Suprapubic skin (tissue), 4 donors: ENCODE data around the gene LSM5. TPM values are rescaled to one million over a fixed set of nuclear protein-coding genes. Genes with fewer than 3 reads are reported as not detected.
A peak's percentile ranks its signal among the peaks of the same experiment; 100 is the strongest.

ENCODE experiments used
- DNase-seq, 2 donors: peaks; one replicate each; pipeline ENCODE4 v3.0.0-alpha.2; 2019; ENCODE audit warnings: low spot score in 2 of 2
- H3K27ac ChIP-seq: fragments of 200-600 bp; sonication (generic); one replicate; pipeline ENCODE4 v1.5.1; 2019
- H3K27me3 ChIP-seq: fragments of 200-600 bp; sonication (generic); one replicate; pipeline ENCODE4 v1.5.1; 2019
- H3K36me3 ChIP-seq: fragments of 200-600 bp; sonication (generic); one replicate; pipeline ENCODE4 v1.5.1; 2019
- H3K4me1 ChIP-seq: fragments of 200-600 bp; sonication (generic); one replicate; pipeline ENCODE4 v1.5.1; 2019
- H3K4me3 ChIP-seq: fragments of 200-600 bp; sonication (generic); one replicate; pipeline ENCODE4 v1.5.1; 2019; ENCODE audit warnings: mild to moderate bottlenecking
- H3K9me3 ChIP-seq: fragments of 200-600 bp; sonication (generic); one replicate; pipeline ENCODE4 v1.5.1; 2019
- CTCF ChIP-seq, 2 donors: fragments of 200-600 bp in 1 of 2; fragments of 450-650 bp in 1 of 2; sonication (generic) in 1 of 2; IDR thresholded peaks; one replicate each; pipeline ENCODE4 v1.5.1; 2016 to 2019; ENCODE audit warnings: antibody characterized with exemption in 2 of 2, mild to moderate bottlenecking in 1 of 2, moderate library complexity in 1 of 2
- EP300 ChIP-seq: sonication (generic); formaldehyde crosslinking; IDR thresholded peaks from one replicate; pipeline ENCODE4 v1.6.1; 2017; ENCODE audit warnings: antibody characterized with exemption
- POLR2A ChIP-seq, 2 donors: fragments of 450-650 bp; IDR thresholded peaks; one replicate each; pipeline ENCODE4 v1.6.1; 2017; ENCODE audit warnings: antibody characterized with exemption in 2 of 2, mild to moderate bottlenecking in 2 of 2, moderate library complexity in 2 of 2
- POLR2AphosphoS5 ChIP-seq, 3 donors: sonication (generic); formaldehyde crosslinking; IDR thresholded peaks; one replicate each; pipeline ENCODE4 v1.6.1; 2017; ENCODE audit warnings: antibody characterized with exemption in 3 of 3
- WGBS: methylation state at CpG from one replicate; pipeline ENCODE4 v1.1.5; 2018; 5-methylcytosine and 5-hydroxymethylcytosine counted together
- total RNA-seq, 4 donors: library from RNA; depleted of rRNA; stranded (reverse); fragments of >200 nt; gene quantifications; one replicate each; pipeline ENCODE4 v1.1.0, GENCODE V29; 2016

LSM5 gene
- total RNA-seq, 4 donors from 2014 or later = 13.4 to 18.9 (median 13.9) TPM

DNA sequence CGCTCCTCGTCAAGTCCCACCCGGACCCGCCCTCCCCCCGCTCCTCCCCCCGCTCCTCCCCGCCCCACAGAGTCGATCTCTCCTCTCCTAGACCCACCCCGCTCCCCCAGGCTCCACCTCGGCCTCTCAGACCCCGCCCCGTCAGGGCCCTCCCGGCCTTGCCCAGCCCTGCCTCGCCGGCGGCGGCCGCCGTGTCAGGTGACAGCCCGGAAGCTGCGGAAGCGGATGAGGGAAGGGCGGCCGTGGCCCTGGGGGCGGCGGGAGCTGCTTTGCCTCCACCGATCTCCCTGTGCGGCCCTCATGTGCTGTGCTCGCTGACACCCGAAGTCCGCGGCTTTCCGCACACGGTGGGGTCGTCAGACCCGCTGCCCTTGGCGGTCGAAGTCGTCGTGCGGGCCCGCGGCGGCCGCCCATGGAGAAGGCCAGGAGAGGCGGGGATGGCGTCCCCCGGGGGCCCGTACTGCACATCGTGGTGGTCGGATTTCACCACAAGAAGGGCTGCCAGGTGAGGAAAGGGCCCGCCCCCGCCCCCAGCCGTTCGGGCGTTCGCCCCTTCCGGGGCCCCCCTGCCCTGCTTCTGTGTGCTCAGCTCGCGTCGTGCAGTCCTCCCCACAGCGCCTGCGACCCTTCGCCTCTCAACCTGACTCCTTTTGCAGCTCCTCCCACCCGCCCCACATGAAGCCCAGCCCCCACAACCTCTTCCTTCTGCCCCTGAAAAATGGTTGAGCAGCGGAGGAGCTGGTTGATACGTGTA, 5.3 kb upstream of the LSM5 start, which contains the start of gene AVL9:
TSS of gene AVL9 (plus strand) at position 192 of the 754 bp plus-strand sequence. CDS start at position 413, 221 bp downstream.
- no peak for TF ChIP-seq EP300
- no peak for TF ChIP-seq CTCF (IDR thresholded peaks at IDR 0.05)
- TF ChIP-seq POLR2AphosphoS5 (IDR thresholded peaks at IDR 0.05) = peak; percentile 72 to 94 (median 92)
- TF ChIP-seq POLR2A (IDR thresholded peaks at IDR 0.05) = peak in 1 of 2 donors; percentile 88
- no peaks in the 10 kb centered on the region for H3K36me3 ChIP-seq
- no peaks in the 10 kb centered on the region for H3K27me3 ChIP-seq
- peak; percentile 98 for DNase-seq
- WGBS = 0% methylated on average over 14 of the region's 67 CpGs
- H3K27ac ChIP-seq = peak within 1 kb of the TSS; percentile 96
- H3K9me3 ChIP-seq = no peaks in the 10 kb centered on the region
- peak within 1 kb of the TSS; percentile 82 for H3K4me3 ChIP-seq
- peaks cover 27% of the 10 kb centered on the region for H3K4me1 ChIP-seq

- Histone ChIP-seq H3K9me3 (no peaks in the 10 kb centered on the region), H3K4me3 (peak overlapping the region; percentile 82), H3K4me1 (peaks cover 26% of the 10 kb centered on the region), H3K27ac (peak overlapping the region; percentile 96), H3K36me3 (no peaks in the 10 kb centered on the region), H3K27me3 (no peaks in the 10 kb centered on the region)
- TF ChIP-seq POLR2AphosphoS5 (IDR thresholded peaks at IDR 0.05) (no peak), EP300 (no peak), CTCF (IDR thresholded peaks at IDR 0.05) (no peak), POLR2A (IDR thresholded peaks at IDR 0.05) (no peak)
- no peak for DNase-seq
- WGBS = under 1% methylated on average over 14 of the region's 14 CpGs
Measured at GRCh38 chr7:32494946-32495297, 4.7 kb upstream of the LSM5 start.

GRCh38 chr7:32489788-32490126, 423 bp downstream of the LSM5 start:
- Histone ChIP-seq H3K9me3 (no peaks in the 10 kb centered on the region), H3K36me3 (peaks cover 21% of the 10 kb centered on the region), H3K4me3 (peak overlapping the region; percentile 64), H3K27me3 (no peaks in the 10 kb centered on the region), H3K4me1 (peaks cover 22% of the 10 kb centered on the region), H3K27ac (peak overlapping the region; percentile 87)
- DNase-seq = no peak
- WGBS = under 1% methylated on average over 9 of the region's 9 CpGs
- TF ChIP-seq EP300 (no peak), CTCF (IDR thresholded peaks at IDR 0.05) (no peak), POLR2AphosphoS5 (IDR thresholded peaks at IDR 0.05) (no peak), POLR2A (IDR thresholded peaks at IDR 0.05) (no peak)

- no peak for TF ChIP-seq POLR2A (IDR thresholded peaks at IDR 0.05)
- no peak for TF ChIP-seq CTCF (IDR thresholded peaks at IDR 0.05)
- no peak for TF ChIP-seq POLR2AphosphoS5 (IDR thresholded peaks at IDR 0.05)
- no peak for TF ChIP-seq EP300
- DNase-seq = no peak
- Histone ChIP-seq H3K4me1 (no peaks in the 10 kb centered on the region), H3K4me3 (no peak overlapping the region), H3K27me3 (no peaks in the 10 kb centered on the region), H3K36me3 (peaks cover 16% of the 10 kb centered on the region), H3K27ac (no peak overlapping the region), H3K9me3 (no peaks in the 10 kb centered on the region)
- WGBS = 69% methylated on average over 3 of the region's 3 CpGs
Measured at GRCh38 chr7:32481921-32482320, 8.3 kb downstream of the LSM5 start.

DNA sequence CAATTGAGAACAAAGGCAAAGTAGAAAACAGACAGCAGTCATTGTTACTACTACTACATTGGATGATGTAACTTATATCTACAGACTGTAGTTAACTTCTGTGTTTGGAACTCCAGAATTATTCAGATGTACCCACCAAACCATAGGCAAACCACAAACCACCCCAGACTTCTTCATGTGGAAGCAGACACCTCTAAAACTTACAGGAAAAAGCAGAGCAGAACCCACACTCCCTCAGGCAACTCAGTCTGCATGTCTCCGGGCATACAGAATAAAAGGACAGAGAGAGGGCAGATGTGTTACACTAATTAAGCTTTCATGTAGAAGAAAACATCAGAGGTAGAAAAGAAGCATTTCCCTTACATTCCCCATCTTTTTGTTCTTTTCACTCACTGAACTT, 9.0 kb downstream of the LSM5 start:
- H3K36me3 ChIP-seq = peaks cover 8% of the 10 kb centered on the region
- DNase-seq = no peak
- H3K27me3 ChIP-seq = no peaks in the 10 kb centered on the region
- H3K9me3 ChIP-seq = no peaks in the 10 kb centered on the region
- WGBS = 36% methylated on average over 1 of the region's 1 CpG
- H3K27ac ChIP-seq = no peak overlapping the region
- no peak for TF ChIP-seq POLR2AphosphoS5 (IDR thresholded peaks at IDR 0.05)
- TF ChIP-seq EP300 = no peak
- TF ChIP-seq POLR2A (IDR thresholded peaks at IDR 0.05) = no peak
- no peak for TF ChIP-seq CTCF (IDR thresholded peaks at IDR 0.05)
- no peaks in the 10 kb centered on the region for H3K4me1 ChIP-seq
- no peak overlapping the region for H3K4me3 ChIP-seq
